Measurements from ENCODE around the gene TEX264.

GRCh38 chr3:51717947-51718346 is 46.9 kb downstream of the TEX264 start:
- TF ChIP-seq CTCF (conservative IDR thresholded peaks at IDR 0.05; ENCODE audit: low read depth in 2 of 2) (no peak), REST (IDR thresholded peaks at IDR 0.05; ENCODE audit: unreplicated experiment) (no peak), CREB1 (CRISPR knock-in tag; IDR thresholded peaks at IDR 0.05; ENCODE audit: low read depth) (no peak)

Measured in GM23338 (cell line).